NCI-H82 treated with DMSO at 0.1 percent for 48 hours (cell line): ENCODE results near the gene TBXAS1.
"Not testable (repeated sequence)": the region's sequence is repeated elsewhere in the genome, so short reads cannot be mapped to it uniquely, and the experiment has no call there.

Experiments used
- DNase-seq: peaks from one replicate; lab custom pipeline; 2025; ENCODE audit not compliant: unreplicated experiment; lab: John Stamatoyannopoulos, UW

The TBXAS1 gene

DNA sequence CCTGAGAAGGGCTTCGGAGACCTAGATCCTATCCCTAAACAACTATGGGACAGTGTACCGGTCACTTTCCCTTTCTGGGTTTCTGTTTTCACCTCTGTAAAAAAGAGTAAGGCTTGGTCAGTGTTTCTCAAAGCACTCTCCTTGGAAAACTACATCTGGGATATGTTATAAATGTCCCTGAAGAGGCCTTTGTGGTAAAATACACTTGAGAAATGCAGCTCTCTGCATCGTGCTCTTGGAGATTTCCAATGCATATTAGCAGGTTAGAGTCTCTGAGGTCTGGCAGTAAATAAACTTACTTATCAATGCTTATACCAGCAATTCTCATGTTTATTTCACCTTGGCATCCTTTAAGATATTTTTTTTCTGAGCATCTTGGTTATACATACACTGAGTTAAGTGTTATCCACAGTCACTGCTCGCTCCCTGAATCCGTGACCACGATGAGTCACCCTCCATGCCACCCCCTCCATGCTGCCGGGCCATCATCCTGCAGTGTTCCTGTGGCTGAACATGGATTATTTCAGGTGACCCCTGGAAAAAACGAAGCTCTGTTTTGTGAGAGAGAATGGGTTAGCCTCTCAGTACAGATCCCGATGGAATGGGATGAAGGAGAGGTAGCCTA, 3.3 kb upstream of the TBXAS1 start:
- DNase-seq, result no peak

DNA sequence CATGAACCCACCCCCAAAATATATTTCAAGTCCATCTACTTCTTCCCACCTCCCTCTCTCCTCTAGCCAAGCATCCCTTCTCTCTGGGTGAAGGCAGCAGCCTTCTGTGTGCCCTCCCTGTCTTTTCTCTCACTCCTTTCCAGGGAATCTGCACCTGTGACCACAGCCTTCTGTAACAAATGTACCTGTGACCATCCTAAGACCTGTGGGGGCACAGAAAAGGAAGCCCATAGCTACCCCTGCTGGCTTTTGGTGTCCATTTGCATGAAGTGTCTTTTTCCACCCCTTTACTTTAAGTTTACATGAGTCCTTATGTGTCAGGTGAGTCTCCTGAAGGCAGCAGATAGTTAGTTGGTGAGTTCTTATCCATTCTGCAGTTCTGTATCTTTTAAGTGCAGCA, 2.0 kb upstream of the TBXAS1 start:
- DNase-seq, result no peak

DNA sequence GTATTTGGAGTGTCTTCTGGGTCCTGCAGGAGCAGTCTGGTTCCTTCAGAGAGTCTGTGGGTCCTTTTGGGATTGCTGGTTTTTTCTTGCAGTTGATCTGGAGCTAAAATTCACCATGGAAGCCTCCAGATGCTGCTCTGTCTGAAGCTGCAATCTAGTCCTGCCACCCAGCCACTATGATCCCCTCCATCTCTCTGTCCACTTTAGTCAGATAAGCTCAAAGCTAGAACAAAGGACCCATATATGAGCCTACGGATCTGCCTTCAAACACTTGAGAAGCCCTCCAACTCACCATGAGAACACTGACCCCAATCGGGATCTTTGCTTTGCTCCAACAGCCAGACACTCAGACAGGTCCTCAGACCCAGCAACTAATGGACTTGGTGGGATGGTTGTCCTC, 618 bp upstream of the TBXAS1 start:
- no peak for DNase-seq

DNA sequence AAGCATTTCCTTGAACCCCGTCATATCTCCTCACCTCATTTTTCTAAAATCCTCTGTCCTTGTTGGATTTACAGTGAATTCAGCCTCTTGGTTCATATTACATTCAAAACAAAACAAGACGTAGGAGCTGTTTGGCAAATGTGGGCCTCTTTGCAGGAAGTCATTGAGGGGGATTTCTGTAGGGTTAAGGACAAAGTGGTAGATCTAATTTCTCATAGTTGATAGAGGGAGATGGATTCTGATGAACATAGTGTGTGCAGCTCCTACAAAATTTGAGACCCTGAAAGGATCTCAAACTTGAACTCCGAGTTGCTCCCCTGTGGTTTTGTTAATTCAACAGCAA, 682 bp downstream of the TBXAS1 start:
- DNase-seq, result no peak

DNA sequence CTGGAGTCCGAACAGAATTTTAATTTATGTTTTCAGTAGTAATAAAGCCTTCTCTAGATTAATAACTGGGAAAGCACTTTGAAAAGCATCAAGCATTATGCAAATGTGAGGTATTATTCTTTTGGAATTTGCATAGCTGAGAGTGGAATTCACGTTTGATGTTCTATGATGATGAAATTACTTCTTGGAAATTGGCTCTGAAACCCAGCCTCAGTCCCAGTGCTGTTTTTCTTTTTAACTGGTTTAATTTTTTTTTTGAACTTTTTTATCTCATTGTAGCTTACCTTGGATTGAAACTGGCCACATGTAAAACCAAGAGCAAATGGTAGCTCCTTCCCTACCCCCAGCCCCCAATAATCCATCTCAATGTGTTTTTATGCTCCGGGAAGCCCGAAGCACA, 1.2 kb downstream of the TBXAS1 start:
- DNase-seq, result no peak

DNA sequence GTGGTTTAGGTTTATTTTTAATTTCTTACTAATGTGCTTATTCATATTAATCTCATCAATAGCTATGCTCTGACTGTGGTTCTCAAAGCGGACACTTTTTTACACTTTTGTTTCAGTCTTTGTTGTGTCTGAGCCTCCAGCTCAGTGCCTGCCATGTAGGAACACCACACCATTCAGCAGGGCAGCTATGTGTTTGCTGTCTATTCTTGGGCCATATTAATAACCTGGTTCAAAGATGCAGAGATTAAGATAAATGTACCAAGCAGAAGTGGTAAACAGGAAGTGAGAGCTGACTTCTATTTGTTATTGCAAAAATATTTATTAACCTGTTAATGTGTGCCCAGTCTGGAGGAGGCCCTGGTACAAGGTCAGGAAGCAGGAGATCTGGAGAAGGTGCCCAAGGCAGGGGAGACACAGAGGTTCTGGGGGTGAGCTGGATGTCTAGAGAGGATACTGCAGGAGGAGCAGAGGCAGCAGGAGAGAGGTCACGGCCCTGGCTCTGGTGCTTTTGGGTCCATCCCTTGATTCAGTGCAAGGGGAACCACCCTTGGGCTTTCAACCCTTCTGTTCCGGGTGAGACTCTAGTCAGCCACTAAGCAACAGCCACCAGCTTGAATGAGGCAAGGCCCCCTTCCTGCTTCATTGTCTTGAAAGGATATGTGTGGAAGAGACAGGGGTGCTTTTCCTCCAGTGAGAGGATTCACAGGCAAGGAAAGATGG, 1.9 kb downstream of the TBXAS1 start:
- no peak for DNase-seq

DNA sequence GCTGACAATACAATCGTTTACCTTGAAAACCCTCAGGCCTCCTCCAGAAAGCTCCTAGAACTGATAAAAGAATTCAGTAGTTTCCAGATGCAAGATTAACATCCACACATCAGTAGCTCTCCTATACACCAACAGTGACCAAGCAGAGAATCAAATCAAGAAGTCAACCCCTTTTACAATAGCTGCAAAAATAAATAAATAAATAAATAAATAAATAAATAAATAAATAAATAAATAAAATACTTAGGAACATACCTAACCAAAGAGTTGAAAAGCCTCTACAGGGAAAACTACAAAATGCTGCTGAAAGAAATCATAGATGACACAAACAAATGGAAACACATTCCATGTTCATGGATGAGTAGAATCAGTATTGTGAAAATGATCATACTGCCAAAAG, 6.8 kb downstream of the TBXAS1 start:
- not testable (repeated sequence) for DNase-seq

DNA sequence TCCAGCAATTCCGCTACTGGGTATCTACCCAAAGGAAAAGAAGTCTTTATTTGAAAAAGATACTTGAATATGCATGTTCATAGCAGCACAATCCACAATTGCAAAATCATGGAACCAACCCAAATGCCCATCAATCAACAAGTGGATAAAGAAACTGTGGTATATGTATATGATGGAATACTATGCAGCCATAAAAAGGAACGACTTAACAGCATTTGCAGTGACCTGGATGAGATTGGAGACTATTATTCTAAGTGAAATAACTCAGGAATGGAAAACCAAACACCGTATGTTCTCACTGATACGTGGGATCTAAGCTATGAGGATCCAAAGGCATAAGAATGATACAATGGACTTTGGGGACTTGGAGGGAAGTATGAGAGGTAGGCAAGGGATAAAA, 8.2 kb downstream of the TBXAS1 start:
- DNase-seq, result not testable (repeated sequence)

DNA sequence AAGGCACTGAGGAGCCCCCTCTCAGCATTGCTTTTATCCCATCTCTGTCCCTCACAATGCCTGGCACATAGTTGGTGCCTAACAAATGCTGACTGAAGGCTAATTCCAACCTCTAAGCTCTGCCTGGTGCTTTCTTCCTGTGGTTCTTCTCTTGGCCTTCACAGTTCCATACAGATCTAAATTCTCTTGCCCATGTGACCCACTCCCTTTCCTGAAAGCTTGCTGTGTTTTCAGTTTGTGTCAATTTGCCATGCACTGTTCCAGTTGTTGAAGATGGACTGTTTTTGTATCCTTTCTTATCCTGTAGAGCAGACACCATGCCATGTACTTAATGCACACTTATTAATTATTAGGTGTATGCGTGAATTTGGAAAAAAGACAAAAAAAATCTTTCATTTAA, 9.2 kb downstream of the TBXAS1 start:
- DNase-seq, result no peak

DNA sequence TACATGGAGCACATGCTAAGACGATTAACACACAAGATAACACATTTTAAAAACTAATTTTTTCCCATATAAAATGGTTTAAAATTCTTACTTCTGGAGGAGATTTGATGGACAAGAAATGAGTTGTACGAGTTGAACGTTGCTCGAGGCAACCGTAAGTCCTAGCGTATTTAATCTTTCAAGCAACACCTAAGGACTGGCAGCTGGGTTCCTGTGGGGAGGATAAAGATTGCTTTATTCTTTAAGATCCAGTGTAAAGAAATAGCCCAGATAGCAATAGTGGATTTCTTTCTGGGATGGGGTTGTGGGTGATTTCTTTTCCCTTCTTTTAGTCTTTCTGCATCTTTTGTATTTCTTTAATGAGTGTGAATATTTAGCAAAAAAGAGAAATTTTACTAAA, 9.8 kb downstream of the TBXAS1 start:
- no peak for DNase-seq

DNA sequence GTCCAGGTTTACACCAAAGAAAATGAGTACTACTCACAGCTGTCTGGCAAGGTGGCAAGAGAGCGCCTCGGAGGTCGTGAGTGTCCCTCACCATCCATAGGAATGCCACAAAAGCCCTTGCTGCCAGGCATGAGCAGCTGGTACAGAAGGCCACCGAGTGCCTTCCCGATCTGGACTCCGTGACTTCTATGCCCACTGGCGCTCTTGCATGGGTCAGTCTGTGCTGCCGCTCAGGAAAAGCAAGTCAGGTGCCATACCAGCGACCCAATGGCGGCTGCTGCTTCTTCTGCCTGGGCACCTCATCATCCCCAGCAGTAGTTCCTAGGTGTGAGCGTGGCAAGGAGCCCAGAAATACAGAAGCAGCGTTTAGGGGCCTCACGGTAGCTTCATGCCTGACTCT, 11.7 kb downstream of the TBXAS1 start:
- no peak for DNase-seq

DNA sequence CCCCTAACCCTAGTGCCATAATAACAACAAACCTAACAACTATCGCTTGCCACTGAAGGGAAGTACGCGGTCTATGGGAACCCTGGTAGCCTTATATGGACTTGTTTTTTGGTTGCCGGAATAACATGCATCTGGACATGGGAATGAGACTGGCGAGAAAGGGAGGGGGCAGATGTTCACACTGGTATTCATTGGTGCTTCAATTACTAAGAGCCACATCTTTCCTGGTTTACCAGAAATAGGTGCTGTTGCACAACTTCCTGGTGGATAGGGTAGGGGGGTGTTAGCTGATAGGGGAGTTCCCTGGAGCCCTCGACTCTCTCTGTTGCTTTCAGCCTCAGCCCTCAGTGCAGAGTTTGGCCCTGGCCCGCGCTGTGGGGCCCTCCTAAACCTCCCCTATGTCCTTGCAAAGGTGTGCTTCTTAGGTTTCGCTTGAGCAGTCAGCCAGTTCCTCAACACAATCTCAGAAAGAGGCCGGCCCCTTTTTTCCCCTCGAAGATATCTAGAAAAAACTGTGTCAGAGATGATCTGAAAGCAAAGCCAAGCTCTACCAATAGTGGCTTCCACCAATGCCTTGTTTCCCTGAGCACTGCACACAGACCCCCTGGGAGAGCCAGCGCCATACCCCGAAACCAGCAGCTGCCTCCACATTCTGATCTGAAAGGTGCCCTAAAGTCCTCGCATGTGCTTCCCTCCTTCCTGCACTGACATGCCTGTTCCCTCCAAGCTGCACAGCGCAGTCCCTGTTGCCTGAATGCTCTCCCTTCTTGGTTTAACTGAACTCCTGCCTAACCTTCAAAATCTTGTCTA, 13.5 kb downstream of the TBXAS1 start:
- DNase-seq, result no peak

DNA sequence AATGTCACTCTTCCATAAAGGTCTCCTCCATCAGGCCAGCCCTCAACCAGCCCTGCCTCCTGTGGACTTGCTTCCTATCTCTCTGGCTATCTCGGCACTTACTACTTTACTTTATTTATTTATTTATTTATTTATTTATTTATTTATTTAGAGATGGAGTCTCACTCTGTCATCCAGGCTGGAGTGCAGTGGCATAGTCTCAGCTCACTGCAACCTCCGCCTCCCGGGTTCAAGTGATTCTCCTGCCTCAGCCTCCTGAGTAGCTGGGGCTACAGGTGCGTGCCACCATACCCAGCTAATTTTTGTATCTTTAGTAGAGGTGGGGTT, 14.1 kb downstream of the TBXAS1 start:
- not testable (repeated sequence) for DNase-seq

DNA sequence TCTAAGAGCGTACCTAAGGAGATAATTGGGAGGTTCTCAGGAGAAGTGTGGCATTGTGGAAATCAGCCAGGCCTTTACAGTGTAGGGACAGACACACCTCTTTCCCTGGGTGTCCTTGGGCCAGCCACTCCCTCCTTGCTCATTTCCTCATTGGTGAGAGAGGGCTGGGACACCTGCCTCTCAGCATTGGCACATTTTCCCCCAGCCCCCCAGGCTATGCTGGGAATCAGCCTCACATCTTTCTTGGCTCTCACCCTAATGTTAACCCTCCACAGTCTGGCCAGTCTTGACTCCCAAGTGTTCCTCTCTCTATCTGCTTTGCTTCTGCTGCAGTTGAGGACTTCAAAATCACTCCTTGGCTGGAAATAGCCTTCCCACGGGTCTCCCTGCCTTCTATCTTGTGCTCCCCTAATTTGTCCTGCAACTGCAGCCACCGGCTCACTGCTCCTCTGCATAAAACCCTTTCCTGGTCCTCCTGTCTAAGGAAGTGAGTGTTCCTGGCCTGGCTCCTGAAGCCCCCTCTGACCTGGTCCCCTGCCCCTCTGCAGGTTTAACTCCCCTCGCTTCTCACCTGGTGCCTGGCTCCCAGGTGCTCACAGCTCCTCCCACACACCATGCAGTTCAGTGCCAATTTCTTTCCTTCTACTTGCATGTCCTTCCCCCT, 15.8 kb downstream of the TBXAS1 start:
- DNase-seq, result no peak

DNA sequence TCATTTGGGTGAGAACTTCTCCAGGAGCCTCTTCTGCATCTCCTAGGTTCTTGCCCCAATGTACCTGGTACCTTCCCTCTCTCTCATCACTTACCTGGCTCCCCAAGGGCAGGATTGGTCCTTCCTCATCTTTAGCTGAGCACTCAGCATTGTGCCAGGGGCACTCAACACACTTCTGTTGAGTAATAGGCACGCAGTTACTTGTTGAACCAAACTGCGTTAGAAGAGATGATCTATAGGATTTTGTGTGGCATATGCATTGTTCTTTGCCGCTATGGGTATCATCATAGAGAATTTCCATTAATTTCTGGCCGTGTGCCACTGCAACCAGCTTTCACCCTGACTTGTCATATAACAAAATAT, 16.4 kb downstream of the TBXAS1 start:
- DNase-seq, result no peak

DNA sequence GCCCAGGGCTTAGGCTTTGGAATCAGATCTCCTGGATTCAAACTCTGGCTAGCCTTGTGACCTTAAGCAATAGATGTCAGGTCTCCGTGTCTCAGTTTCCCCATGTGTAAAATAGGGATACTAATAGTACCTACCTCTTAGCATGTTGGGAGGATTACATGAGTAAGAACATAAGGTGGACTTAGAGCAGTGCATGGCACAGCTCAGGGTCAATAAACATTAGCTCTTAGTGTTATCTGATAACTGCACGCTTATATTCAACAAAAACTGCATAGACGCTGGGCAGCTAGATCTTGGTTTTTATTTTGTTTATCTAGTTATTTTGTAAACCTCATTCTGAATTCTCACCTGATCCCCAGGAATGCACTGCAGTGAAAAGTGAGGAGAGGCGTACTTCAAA, 17.2 kb downstream of the TBXAS1 start:
- DNase-seq, result no peak

DNA sequence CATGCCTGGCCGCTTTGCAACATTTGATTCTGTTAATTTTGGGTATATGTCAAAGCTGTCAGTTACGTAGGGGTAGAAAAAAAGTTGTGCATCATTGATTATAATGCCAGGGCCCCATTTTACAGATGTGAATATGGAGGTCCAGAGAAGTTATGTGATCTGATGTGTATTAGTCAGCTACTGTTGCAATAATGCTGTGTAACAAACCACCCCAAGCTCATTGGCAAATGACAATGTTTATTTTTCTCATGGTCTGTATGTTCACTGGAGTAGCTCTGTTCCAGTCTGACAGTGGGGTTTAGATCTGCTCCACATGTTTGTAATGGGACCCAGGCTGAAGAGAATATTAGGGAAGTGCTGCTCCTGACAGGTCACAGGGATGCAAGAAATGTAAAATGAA, 19.2 kb downstream of the TBXAS1 start:
- no peak for DNase-seq

DNA sequence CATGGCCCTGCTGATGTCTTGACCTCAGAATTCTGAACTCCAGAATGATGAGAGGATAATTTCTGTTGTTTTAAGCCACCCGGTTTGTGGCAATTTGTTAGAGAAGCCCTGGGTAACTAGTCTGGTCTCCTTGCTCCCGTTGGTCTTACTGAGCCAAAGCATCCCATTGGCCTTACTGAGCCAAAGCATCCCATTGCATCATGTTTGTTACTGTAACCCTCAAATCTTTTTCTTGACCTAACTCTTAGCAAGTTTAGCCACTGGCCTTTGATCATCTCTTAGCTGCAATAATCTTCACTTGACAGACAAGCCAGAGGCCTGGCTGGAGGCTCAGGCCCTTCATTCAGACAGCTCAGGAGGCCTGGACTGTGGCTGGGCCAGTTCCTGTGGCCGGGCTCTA, 21.8 kb downstream of the TBXAS1 start:
- no peak for DNase-seq

DNA sequence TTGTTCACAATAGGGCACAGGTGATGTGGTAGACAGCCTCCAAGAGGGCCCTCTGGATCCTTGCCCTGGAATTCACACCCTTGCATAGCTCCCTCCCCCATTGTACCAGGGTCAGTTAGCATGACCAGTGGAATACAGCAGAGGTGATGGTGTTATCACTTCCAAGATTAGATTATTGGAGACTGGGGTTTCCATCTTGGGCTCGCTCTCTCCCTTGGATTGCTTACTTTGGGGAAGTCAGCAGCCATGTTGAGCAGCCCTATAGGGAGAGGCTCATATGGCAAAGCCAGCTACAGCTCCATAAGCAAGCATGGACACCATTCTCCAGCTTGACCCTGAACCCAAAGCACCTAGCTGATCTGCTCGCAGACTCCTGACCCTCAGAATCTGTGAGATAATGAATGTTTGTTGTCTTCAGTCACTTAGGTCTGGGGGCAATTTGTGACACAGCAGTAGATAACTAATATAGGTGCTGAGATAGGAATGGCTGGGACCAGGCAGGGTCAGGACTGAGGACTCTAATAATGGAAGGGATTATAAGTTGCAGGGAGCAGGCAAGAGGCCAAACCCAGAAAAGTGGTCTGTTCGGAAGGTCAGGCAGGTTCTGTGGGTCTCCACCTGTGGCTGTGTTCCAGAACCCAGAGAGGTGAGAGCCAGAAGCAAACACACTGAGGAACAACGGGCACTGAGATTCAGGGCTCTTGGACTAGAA, 22.9 kb downstream of the TBXAS1 start:
- no peak for DNase-seq

DNA sequence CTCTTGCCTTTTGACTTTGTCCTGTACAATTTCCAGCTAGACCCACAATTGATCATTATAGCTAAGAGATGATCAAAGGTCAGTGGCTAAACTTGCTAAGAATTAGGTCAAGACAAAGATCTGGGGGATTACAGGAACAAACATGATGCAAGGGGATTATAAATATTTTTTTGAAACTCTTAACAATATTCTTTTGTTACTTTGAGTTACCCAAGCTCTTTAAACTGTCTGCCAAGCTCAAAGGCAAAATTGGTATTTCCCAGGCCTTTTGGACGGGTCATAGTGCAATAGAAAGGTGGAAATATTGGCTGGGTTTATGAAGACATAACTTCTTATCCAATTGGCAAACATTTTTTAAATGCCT, 23.4 kb downstream of the TBXAS1 start:
- no peak for DNase-seq

DNA sequence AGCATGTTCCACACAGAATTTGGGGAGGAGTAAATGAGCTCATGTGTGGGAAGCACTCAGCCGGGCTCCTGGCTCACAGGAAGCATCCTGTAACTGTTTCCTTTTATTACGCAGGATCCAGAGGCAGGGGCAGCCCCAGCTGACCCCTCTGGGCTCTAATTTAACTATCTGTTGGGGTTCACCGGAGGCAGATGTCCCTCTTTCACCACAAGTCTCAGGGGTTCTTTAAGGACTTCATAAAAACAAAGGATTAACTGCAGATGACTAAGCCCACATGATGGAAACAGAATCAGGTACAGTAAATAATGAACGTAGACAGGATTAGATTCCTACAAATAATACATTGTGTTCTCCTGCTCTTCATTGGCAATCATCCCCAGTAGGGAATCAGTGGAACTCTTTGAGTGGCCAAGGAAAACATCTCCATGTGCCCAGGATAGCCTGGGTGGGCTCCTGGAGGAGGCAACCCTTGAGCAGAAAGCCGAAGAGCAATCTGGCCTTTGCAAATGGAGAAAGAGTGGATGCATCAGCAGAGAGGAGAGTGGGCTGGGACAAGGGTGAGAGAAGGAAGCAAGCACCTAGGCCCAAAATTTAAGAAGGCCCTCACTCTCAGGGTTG, 24.6 kb downstream of the TBXAS1 start:
- peak; percentile 72 for DNase-seq
